Measurements from ENCODE around the gene FILIP1L.

- TF ChIP-seq EZH2phosphoT487 (IDR thresholded peaks at IDR 0.05; ENCODE audit: borderline replicate concordance) (no peak), SP1 (IDR thresholded peaks at IDR 0.05; ENCODE audit: low read depth) (no peak), CTCF (IDR thresholded peaks at IDR 0.05 in 2 of 3, conservative IDR thresholded peaks at IDR 0.05 in 1 of 3; ENCODE audit: borderline replicate concordance in 1 of 3, insufficient read depth in 1 of 3, low read depth in 2 of 3, low read length in 2 of 3) (no peak), EZH2 (IDR thresholded peaks at IDR 0.05) (no peak), POLR2A (IDR thresholded peaks at IDR 0.05; ENCODE audit: borderline replicate concordance, extremely low read depth, insufficient read depth, insufficient read length) (no peak), JUND (IDR thresholded peaks at IDR 0.05) (no peak), YY1 (IDR thresholded peaks at IDR 0.05; ENCODE audit: extremely low read depth, insufficient replicate concordance, low read depth, low read length) (no peak), POLR2AphosphoS5 (IDR thresholded peaks at IDR 0.05; ENCODE audit: low read depth, low read length) (no peak), FOSL1 (IDR thresholded peaks at IDR 0.05; ENCODE audit: low read depth) (no peak)
- TF ChIP-seq, protein P1, sequence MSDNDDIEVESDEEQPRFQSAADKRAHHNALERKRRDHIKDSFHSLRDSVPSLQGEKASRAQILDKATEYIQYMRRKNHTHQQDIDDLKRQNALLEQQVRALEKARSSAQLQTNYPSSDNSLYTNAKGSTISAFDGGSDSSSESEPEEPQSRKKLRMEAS (IDR thresholded peaks at IDR 0.05), result no peak
These were observed 117.0 kb downstream of the FILIP1L start for GRCh38 chr3:99997293-99997692.

All from HCT116 (cell line).